ENCODE data around the gene TELO2. TPM values are rescaled to one million over a fixed set of nuclear protein-coding genes. Genes with fewer than 3 reads are reported as not detected.

Gene TELO2
- total and polyA plus RNA-seq, 10 donors, result 28.5 to 110 (median 57.8) TPM

DNA sequence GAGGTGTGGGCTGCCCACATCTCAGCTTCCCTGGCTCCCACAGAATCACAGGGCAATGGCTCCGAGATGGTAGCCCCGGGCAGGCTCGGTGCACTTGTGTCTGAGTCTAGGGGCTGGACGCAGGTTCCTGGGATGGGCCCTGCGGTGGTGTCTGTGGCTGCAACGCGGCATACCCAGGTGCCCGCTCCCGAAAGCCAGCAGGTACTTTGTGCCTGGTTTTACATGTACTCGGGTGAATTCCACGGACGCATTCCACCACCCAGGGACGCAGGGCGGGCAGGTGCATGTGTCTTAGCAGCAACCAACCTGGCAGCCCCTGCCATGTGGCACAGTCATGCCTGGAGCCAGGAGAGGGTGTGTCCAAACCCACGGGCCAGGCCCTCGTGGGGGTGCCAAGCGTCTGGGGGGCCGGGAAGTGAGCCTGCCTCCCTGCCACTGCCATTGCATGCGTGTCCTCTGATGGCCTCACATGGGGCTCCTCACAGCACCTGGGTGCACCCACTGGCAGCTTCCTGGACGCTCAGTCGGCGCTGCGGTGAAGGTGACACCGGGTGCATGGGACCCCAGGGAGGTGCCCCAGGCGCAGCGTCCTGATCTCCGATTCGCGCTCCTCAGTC is 35.9 kb downstream of the TELO2 start:
- TF ChIP-seq POLR2A (IDR thresholded peaks at IDR 0.05) (no peak), POLR2AphosphoS5 (IDR thresholded peaks at IDR 0.05) (no peak)
- TF ChIP-seq, protein P1, sequence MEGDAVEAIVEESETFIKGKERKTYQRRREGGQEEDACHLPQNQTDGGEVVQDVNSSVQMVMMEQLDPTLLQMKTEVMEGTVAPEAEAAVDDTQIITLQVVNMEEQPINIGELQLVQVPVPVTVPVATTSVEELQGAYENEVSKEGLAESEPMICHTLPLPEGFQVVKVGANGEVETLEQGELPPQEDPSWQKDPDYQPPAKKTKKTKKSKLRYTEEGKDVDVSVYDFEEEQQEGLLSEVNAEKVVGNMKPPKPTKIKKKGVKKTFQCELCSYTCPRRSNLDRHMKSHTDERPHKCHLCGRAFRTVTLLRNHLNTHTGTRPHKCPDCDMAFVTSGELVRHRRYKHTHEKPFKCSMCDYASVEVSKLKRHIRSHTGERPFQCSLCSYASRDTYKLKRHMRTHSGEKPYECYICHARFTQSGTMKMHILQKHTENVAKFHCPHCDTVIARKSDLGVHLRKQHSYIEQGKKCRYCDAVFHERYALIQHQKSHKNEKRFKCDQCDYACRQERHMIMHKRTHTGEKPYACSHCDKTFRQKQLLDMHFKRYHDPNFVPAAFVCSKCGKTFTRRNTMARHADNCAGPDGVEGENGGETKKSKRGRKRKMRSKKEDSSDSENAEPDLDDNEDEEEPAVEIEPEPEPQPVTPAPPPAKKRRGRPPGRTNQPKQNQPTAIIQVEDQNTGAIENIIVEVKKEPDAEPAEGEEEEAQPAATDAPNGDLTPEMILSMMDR (IDR thresholded peaks at IDR 0.05 in 8 of 11, conservative IDR thresholded peaks at IDR 0.05 in 3 of 11), result no peak
- H3K9me3 ChIP-seq, result no peaks in the 10 kb centered on the region
- H3K4me1 ChIP-seq, result peaks cover 12 to 76% (median 52%) of the 10 kb centered on the region in 6 donors
- H3K36me3 ChIP-seq, result peaks cover 0 to 9% (median 0%) of the 10 kb centered on the region in 6 donors
- H3K4me3 ChIP-seq, result no peak overlapping the region
- intact Hi-C loops (cut with DNase I; ENCODE audit: low total_unique reads), result no loop called here
- H3K27me3 ChIP-seq (replicated peaks in 1 of 7), result peaks cover 0 to 8% (median 5%) of the 10 kb centered on the region in 7 donors
- H3K27ac ChIP-seq, result no peak overlapping the region
- DNase-seq, result no peak
- 88 to 94% (median 92%) methylated on average over 15 to 29 of the region's 29 CpGs for WGBS, 5 donors

- Histone ChIP-seq H3K4me3 (no peak overlapping the region), H3K27me3 (replicated peaks in 1 of 7) (peaks cover 0 to 16% (median 5%) of the 10 kb centered on the region in 7 donors), H3K9me3 (no peaks in the 10 kb centered on the region), H3K36me3 (peaks cover 0 to 1% (median 0%) of the 10 kb centered on the region in 6 donors), H3K27ac (peak overlapping the region in 6 of 8 donors; percentile 49 to 95 (median 90)), H3K4me1 (peaks cover 12 to 89% (median 63%) of the 10 kb centered on the region in 6 donors)
- WGBS, 5 donors, result 94 to 95% (median 94%) methylated on average over 22 to 27 of the region's 27 CpGs
- intact Hi-C loops (cut with DNase I; ENCODE audit: low total_unique reads), result no loop called here
- TF ChIP-seq POLR2A (IDR thresholded peaks at IDR 0.05) (no peak), POLR2AphosphoS5 (IDR thresholded peaks at IDR 0.05) (no peak)
- TF ChIP-seq, protein P1 (IDR thresholded peaks at IDR 0.05 in 8 of 11, conservative IDR thresholded peaks at IDR 0.05 in 3 of 11), result no peak
- DNase-seq, result no peak
Measured at GRCh38 chr16:1530349-1530882, 37.3 kb downstream of the TELO2 start.

DNA sequence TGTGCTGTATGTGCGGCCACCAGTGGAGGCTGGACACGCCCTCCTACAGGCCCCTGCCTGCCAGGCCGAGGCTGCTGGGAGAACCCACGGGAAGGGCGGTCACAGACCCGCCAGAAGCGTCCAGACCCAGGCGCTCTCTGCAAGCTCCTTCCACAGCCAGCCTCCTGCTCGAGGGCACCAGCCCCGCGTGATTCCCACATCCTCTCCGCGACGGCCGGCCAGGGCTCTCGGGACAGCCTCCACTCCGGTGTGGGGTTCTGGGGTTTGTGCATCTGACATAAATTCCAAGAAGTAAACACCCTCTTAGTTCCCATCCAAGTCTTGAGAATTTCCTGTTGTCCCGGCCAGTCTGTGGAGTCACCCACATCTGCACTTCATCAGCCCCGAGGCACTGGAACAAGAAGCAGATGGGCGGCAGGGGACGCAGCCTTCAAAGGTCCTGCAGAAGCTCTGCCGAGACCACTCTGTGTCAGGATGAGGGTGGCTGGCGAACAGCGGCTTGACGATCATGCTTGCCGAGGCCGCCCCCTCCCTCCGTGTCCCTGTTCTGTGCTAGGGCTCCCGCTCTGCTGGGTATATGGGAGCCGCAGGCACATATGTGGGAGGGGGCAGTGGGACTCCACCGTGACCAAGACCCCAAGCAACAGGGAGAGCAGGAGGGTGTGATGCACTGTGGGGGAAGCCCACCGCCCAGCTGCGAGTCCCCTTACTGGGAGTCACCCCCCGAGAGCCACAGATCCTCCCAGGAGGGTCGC is 37.9 kb downstream of the TELO2 start:
- peak overlapping the region; percentile 63 to 95 (median 90) for H3K27ac ChIP-seq
- no peaks in the 10 kb centered on the region for H3K9me3 ChIP-seq
- peak overlapping the region in 1 of 8 donors; percentile 17 for H3K4me3 ChIP-seq
- no peak for DNase-seq
- H3K36me3 ChIP-seq, result peaks cover 0 to 8% (median 0%) of the 10 kb centered on the region in 6 donors
- WGBS, 5 donors, result 71 to 85% (median 79%) methylated on average over 18 to 35 of the region's 35 CpGs
- peaks cover 0 to 19% (median 5%) of the 10 kb centered on the region in 7 donors for H3K27me3 ChIP-seq (replicated peaks in 1 of 7)
- H3K4me1 ChIP-seq, result peaks cover 18 to 93% (median 69%) of the 10 kb centered on the region in 6 donors
- intact Hi-C loops (cut with DNase I; ENCODE audit: low total_unique reads), result no loop called here
- TF ChIP-seq, protein P1 (IDR thresholded peaks at IDR 0.05 in 8 of 11, conservative IDR thresholded peaks at IDR 0.05 in 3 of 11), result no peak
- TF ChIP-seq POLR2AphosphoS5 (IDR thresholded peaks at IDR 0.05), result peak; percentile 39 to 73 (median 64)

GRCh38 chr16:1531638-1531910 is 38.4 kb downstream of the TELO2 start:
- no peak for DNase-seq
- TF ChIP-seq, protein P1 (IDR thresholded peaks at IDR 0.05 in 8 of 11, conservative IDR thresholded peaks at IDR 0.05 in 3 of 11), result no peak
- no peak for TF ChIP-seq POLR2AphosphoS5 (IDR thresholded peaks at IDR 0.05)
- intact Hi-C loops (cut with DNase I; ENCODE audit: low total_unique reads), result no loop called here
- H3K4me1 ChIP-seq, result peaks cover 21 to 93% (median 72%) of the 10 kb centered on the region in 6 donors
- peak overlapping the region; percentile 63 to 95 (median 90) for H3K27ac ChIP-seq
- WGBS, 5 donors, result 89 to 94% (median 93%) methylated on average over 14 of the region's 14 CpGs
- H3K27me3 ChIP-seq (replicated peaks in 1 of 7), result peaks cover 0 to 22% (median 5%) of the 10 kb centered on the region in 7 donors
- peaks cover 0 to 13% (median 3%) of the 10 kb centered on the region in 6 donors for H3K36me3 ChIP-seq
- peak overlapping the region in 1 of 8 donors; percentile 17 for H3K4me3 ChIP-seq
- no peaks in the 10 kb centered on the region for H3K9me3 ChIP-seq
